ENCODE data around the gene MVB12B. TPM values are rescaled to one million over a fixed set of nuclear protein-coding genes. Genes with fewer than 3 reads are reported as not detected.

The MVB12B gene
- total and polyA plus RNA-seq, 2 donors (not counting 1 experiment from before 2014, with no cell fraction given), result 2.5 to 2.6 TPM

GRCh38 chr9:126521551-126521950 lies 194.9 kb downstream of the MVB12B start:
- no peaks in the 10 kb centered on the region for H4K20me1 ChIP-seq (ENCODE audit: control insufficient read depth, extremely low read depth, insufficient read depth, low read length)

GRCh38 chr9:126521976-126522590 lies 195.5 kb downstream of the MVB12B start:
- Histone ChIP-seq H3K79me2 (ENCODE audit: control insufficient read depth, insufficient read depth, low read length) (no peaks in the 10 kb centered on the region), H3K27ac (ENCODE audit: insufficient read depth, low read length) (no peak overlapping the region), H3K9ac (ENCODE audit: insufficient read depth, low read length) (no peak overlapping the region), H3K27me3 (ENCODE audit: control insufficient read depth, insufficient read depth, low read length) (peaks cover 20% of the 10 kb centered on the region), H2AFZ (ENCODE audit: low read length) (no peak overlapping the region), H3K4me2 (ENCODE audit: extremely low read depth, insufficient read depth, low read length) (no peak overlapping the region), H3K36me3 (ENCODE audit: control insufficient read depth, insufficient read depth, low read length) (no peaks in the 10 kb centered on the region), H3K4me3 (replicated peaks in 1 of 4; ENCODE audit: control extremely low read depth in 1 of 4, insufficient read depth in 1 of 4, low read depth in 3 of 4, low read length in 4 of 4) (no peak overlapping the region), H4K20me1 (ENCODE audit: control insufficient read depth, extremely low read depth, insufficient read depth, low read length) (no peaks in the 10 kb centered on the region), H3K9me3 (ENCODE audit: control insufficient read depth, insufficient read depth, low read depth, low read length) (no peaks in the 10 kb centered on the region), H3K4me1 (ENCODE audit: control insufficient read depth, extremely low read depth, insufficient read depth, low read length) (peaks cover 4% of the 10 kb centered on the region)
- DNase-seq (ENCODE audit: low read depth in 2 of 2), result no peak
- TF ChIP-seq CTCF (conservative IDR thresholded peaks at IDR 0.05 in 1 of 2, IDR thresholded peaks at IDR 0.05 in 1 of 2; ENCODE audit: low read depth in 1 of 2, low read length in 2 of 2) (no peak), EZH2 (IDR thresholded peaks at IDR 0.05; ENCODE audit: low read length, missing control alignments) (no peak)

More at GRCh38 chr9:126521551-126521950, 194.9 kb downstream of the MVB12B start:
- Histone ChIP-seq H3K36me3 (ENCODE audit: control insufficient read depth, insufficient read depth, low read length) (no peaks in the 10 kb centered on the region), H3K4me1 (ENCODE audit: control insufficient read depth, extremely low read depth, insufficient read depth, low read length) (peaks cover 6% of the 10 kb centered on the region), H3K27ac (ENCODE audit: insufficient read depth, low read length) (no peak overlapping the region), H3K79me2 (ENCODE audit: control insufficient read depth, insufficient read depth, low read length) (no peaks in the 10 kb centered on the region), H3K4me2 (ENCODE audit: extremely low read depth, insufficient read depth, low read length) (no peak overlapping the region), H3K9ac (ENCODE audit: insufficient read depth, low read length) (no peak overlapping the region), H2AFZ (ENCODE audit: low read length) (no peak overlapping the region), H3K9me3 (ENCODE audit: control insufficient read depth, insufficient read depth, low read depth, low read length) (no peaks in the 10 kb centered on the region), H3K27me3 (ENCODE audit: control insufficient read depth, insufficient read depth, low read length) (peaks cover 20% of the 10 kb centered on the region), H3K4me3 (replicated peaks in 1 of 4; ENCODE audit: control extremely low read depth in 1 of 4, insufficient read depth in 1 of 4, low read depth in 3 of 4, low read length in 4 of 4) (no peak overlapping the region)
- TF ChIP-seq EZH2 (IDR thresholded peaks at IDR 0.05; ENCODE audit: low read length, missing control alignments) (no peak), CTCF (conservative IDR thresholded peaks at IDR 0.05 in 1 of 2, IDR thresholded peaks at IDR 0.05 in 1 of 2; ENCODE audit: low read depth in 1 of 2, low read length in 2 of 2) (no peak)
- DNase-seq (ENCODE audit: low read depth in 2 of 2), result no peak

GRCh38 chr9:126522612-126523356 lies 196.2 kb downstream of the MVB12B start:
- Histone ChIP-seq H3K27ac (ENCODE audit: insufficient read depth, low read length) (no peak overlapping the region), H3K4me2 (ENCODE audit: extremely low read depth, insufficient read depth, low read length) (no peak overlapping the region), H3K4me3 (replicated peaks in 1 of 4; ENCODE audit: control extremely low read depth in 1 of 4, insufficient read depth in 1 of 4, low read depth in 3 of 4, low read length in 4 of 4) (no peak overlapping the region), H3K9me3 (ENCODE audit: control insufficient read depth, insufficient read depth, low read depth, low read length) (no peaks in the 10 kb centered on the region), H2AFZ (ENCODE audit: low read length) (no peak overlapping the region), H3K4me1 (ENCODE audit: control insufficient read depth, extremely low read depth, insufficient read depth, low read length) (peaks cover 3% of the 10 kb centered on the region), H3K9ac (ENCODE audit: insufficient read depth, low read length) (no peak overlapping the region), H4K20me1 (ENCODE audit: control insufficient read depth, extremely low read depth, insufficient read depth, low read length) (no peaks in the 10 kb centered on the region), H3K36me3 (ENCODE audit: control insufficient read depth, insufficient read depth, low read length) (no peaks in the 10 kb centered on the region), H3K79me2 (ENCODE audit: control insufficient read depth, insufficient read depth, low read length) (no peaks in the 10 kb centered on the region), H3K27me3 (ENCODE audit: control insufficient read depth, insufficient read depth, low read length) (peaks cover 20% of the 10 kb centered on the region)
- no peak for TF ChIP-seq EZH2 (IDR thresholded peaks at IDR 0.05; ENCODE audit: low read length, missing control alignments)
- no peak for DNase-seq (ENCODE audit: low read depth in 2 of 2)

Measured in fibroblast of lung (primary cell).